HG03521 (cell line): Measurements from ENCODE around the gene SLITRK3.

Experiments
- ATAC-seq: cut with Tn5 transposase; IDR thresholded peaks from one replicate; pipeline ENCODE4 v1.9.1; 2021; ENCODE audit warnings: mild to moderate bottlenecking, moderate library complexity; ENCODE audit not compliant: unreplicated experiment

The SLITRK3 gene

GRCh38 chr3:165195640-165196576 lies at the start of gene SLITRK3:
Gene SLITRK3, minus strand, starts transcription at chr3:165196384. Its CDS starts 5,554 bp downstream, at chr3:165190830.
- ATAC-seq, result no peak

- no peak for ATAC-seq
Measured at GRCh38 chr3:165243597-165243996, 47.4 kb upstream of the SLITRK3 start.

GRCh38 chr3:165233501-165234195 lies 37.5 kb upstream of the SLITRK3 start:
- no peak for ATAC-seq

GRCh38 chr3:165225604-165226003 lies 29.4 kb upstream of the SLITRK3 start:
- no peak for ATAC-seq

- ATAC-seq, result no peak
Measured at GRCh38 chr3:165217739-165218138, 21.6 kb upstream of the SLITRK3 start.

- no peak for ATAC-seq
Measured at GRCh38 chr3:165212580-165212979, 16.4 kb upstream of the SLITRK3 start.

GRCh38 chr3:165211721-165212120 lies 15.5 kb upstream of the SLITRK3 start:
- ATAC-seq, result no peak

- no peak for ATAC-seq
Measured at GRCh38 chr3:165210727-165211126, 14.5 kb upstream of the SLITRK3 start.

GRCh38 chr3:165210132-165210531 lies 13.9 kb upstream of the SLITRK3 start:
- no peak for ATAC-seq

GRCh38 chr3:165206454-165207266 lies 10.5 kb upstream of the SLITRK3 start:
- ATAC-seq, result peak; percentile 92

- no peak for ATAC-seq
Measured at GRCh38 chr3:165204445-165204844, 8.3 kb upstream of the SLITRK3 start.

GRCh38 chr3:165202995-165203394 lies 6.8 kb upstream of the SLITRK3 start:
- ATAC-seq, result no peak

- no peak for ATAC-seq
Measured at GRCh38 chr3:165201964-165202363, 5.8 kb upstream of the SLITRK3 start.

- ATAC-seq, result no peak
Measured at GRCh38 chr3:165197481-165197800, 1.3 kb upstream of the SLITRK3 start.

GRCh38 chr3:165196577-165197480 lies 645 bp upstream of the SLITRK3 start:
- no peak for ATAC-seq

- ATAC-seq, result no peak
Measured at GRCh38 chr3:165195241-165195639, 944 bp downstream of the SLITRK3 start.

GRCh38 chr3:165194511-165195240 lies 1.5 kb downstream of the SLITRK3 start:
- ATAC-seq, result no peak

- no peak for ATAC-seq
Measured at GRCh38 chr3:165193366-165194254, 2.6 kb downstream of the SLITRK3 start.
